ENCODE data around the gene CRADD. TPM values are rescaled to one million over a fixed set of nuclear protein-coding genes. Genes with fewer than 3 reads are reported as not detected.
A peak's percentile ranks its signal among the peaks of the same experiment; 100 is the strongest.

The CRADD gene
- total and polyA plus RNA-seq, 4 donors = 6.3 to 28.9 (median 16.6) TPM

DNA sequence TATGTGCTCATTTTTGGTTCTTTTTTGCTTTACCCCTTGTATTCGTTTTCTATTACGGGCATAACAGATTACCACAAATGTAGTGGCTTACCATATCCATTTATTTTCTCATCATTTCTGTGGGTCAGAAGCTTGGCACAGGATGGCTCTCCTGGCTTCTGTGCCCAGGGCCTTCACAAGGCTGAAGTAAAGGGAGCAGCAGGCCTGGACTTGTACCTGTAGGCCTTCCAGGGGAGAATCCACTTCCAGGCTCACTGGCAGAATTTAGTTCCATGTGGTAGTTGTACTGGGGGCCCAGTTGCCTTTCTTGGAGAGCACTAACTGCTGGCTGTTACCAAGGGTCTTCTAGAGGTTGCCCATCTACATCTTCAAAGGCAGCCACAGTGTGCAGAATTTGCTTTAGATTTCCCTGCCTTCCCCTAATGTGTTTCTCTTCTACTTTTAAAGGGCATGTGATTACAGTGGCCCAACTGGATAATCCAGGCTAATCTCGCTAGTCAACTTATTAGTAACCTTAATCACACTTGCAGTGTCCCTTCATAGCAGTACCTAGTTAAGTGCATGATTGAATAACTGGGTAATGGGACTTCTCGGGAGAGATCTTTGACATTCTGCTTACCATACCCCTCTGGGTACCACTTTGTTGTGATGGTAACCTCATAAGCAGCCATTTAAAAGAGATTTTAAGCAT is 67.0 kb downstream of the CRADD start:
- Histone ChIP-seq H3K27ac (ENCODE audit: low read depth in 1 of 2, low read length in 1 of 2) (peak overlapping the region in 1 of 2 donors; percentile 78), H3K4me3 (no peak overlapping the region), H3K36me3 (ENCODE audit: control insufficient read depth in 4 of 4, insufficient read depth in 4 of 4, low read length in 4 of 4) (no peaks in the 10 kb centered on the region), H3K27me3 (ENCODE audit: control insufficient read depth in 3 of 3, insufficient read depth in 3 of 3, low read length in 2 of 3) (no peaks in the 10 kb centered on the region), H3K9ac (ENCODE audit: insufficient read depth in 1 of 2, low read length in 2 of 2) (no peak overlapping the region), H3K9me3 (ENCODE audit: control insufficient read depth in 4 of 4, insufficient read depth in 3 of 4, low read length in 3 of 4) (no peaks in the 10 kb centered on the region), H3K4me1 (ENCODE audit: control insufficient read depth in 5 of 5, insufficient read depth in 5 of 5, low read length in 5 of 5) (peaks cover 0 to 16% (median 3%) of the 10 kb centered on the region in 5 donors)
- DNase-seq = no peak
- WGBS, 2 donors = 96 to 97% methylated on average over 4 of the region's 4 CpGs
- TF ChIP-seq CTCF (IDR thresholded peaks at IDR 0.05; ENCODE audit: control extremely low read depth, extremely low read depth) = no peak
- ATAC-seq (ENCODE audit: insufficient read depth, low FRiP score) = no peak

DNA sequence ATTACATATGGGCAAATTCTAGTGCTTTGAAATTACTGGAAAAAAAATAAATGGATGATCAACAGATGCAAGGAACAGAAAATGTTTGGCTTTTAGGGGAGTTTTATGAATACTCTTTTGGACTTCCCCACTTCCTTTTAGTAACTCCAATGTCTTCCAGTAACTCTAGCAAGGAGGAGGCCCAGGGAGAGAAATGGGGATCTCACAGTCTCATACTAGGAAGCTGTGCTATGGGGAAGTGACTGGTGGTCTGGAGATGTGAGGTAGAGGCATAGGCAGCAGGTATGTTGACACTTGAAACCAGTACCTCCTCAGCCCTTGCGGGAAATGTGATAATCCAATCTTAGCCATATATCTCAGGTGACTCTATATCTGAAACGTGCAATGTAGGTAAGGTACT is 68.1 kb downstream of the CRADD start:
- no peaks in the 10 kb centered on the region for H3K9me3 ChIP-seq (ENCODE audit: control insufficient read depth in 4 of 4, insufficient read depth in 3 of 4, low read length in 3 of 4)
- H3K27ac ChIP-seq (ENCODE audit: low read depth in 1 of 2, low read length in 1 of 2) = peak overlapping the region in 1 of 2 donors; percentile 10
- DNase-seq (no peak), ATAC-seq (ENCODE audit: insufficient read depth, low FRiP score) (no peak)
- WGBS, 2 donors = 66 to 86% methylated on average over 2 of the region's 2 CpGs
- H3K27me3 ChIP-seq (ENCODE audit: control insufficient read depth in 3 of 3, insufficient read depth in 3 of 3, low read length in 2 of 3) = no peaks in the 10 kb centered on the region
- H3K4me1 ChIP-seq (ENCODE audit: control insufficient read depth in 5 of 5, insufficient read depth in 5 of 5, low read length in 5 of 5) = peaks cover 0 to 24% (median 3%) of the 10 kb centered on the region in 5 donors
- TF ChIP-seq CTCF (IDR thresholded peaks at IDR 0.05; ENCODE audit: control extremely low read depth, extremely low read depth) = no peak
- H3K36me3 ChIP-seq (ENCODE audit: control insufficient read depth in 4 of 4, insufficient read depth in 4 of 4, low read length in 4 of 4) = no peaks in the 10 kb centered on the region
- no peak overlapping the region for H3K4me3 ChIP-seq
- H3K9ac ChIP-seq (ENCODE audit: insufficient read depth in 1 of 2, low read length in 2 of 2) = no peak overlapping the region

DNA sequence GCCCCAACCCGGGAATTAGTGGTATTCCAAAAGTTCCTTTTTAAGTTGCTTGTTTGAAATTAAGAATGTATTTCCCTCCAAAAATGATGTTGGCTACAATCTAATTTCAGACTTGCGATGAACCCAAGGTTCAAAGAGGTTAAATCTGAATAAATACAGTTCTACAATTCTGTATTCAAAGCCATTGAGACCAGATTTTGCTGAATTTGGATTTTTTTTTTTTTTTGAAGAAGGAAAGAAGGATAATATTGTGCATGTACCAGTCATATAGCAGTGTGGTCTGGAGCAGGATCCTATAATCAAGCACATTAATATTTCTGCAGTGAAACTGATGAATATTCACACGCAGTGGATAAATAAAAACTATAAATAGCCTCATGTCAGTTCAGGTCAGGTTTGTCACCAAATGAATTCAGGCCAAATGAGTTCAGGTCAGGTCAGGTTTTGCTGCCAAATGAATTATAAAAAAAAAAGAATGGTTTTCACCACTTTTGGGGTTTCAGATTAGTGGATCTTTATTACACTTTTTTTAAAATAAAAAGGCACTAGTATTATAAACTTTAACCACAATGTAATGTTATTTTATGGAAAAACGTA is 69.5 kb downstream of the CRADD start:
- Histone ChIP-seq H3K27me3 (ENCODE audit: control insufficient read depth in 3 of 3, insufficient read depth in 3 of 3, low read length in 2 of 3) (no peaks in the 10 kb centered on the region), H3K4me3 (no peak overlapping the region), H3K9me3 (ENCODE audit: control insufficient read depth in 4 of 4, insufficient read depth in 3 of 4, low read length in 3 of 4) (no peaks in the 10 kb centered on the region), H3K4me1 (ENCODE audit: control insufficient read depth in 5 of 5, insufficient read depth in 5 of 5, low read length in 5 of 5) (peaks cover 0 to 24% (median 6%) of the 10 kb centered on the region in 5 donors), H3K36me3 (ENCODE audit: control insufficient read depth in 4 of 4, insufficient read depth in 4 of 4, low read length in 4 of 4) (no peaks in the 10 kb centered on the region), H3K27ac (ENCODE audit: low read depth in 1 of 2, low read length in 1 of 2) (peak overlapping the region in 1 of 2 donors; percentile 36), H3K9ac (ENCODE audit: insufficient read depth in 1 of 2, low read length in 2 of 2) (no peak overlapping the region)
- no peak for TF ChIP-seq CTCF (IDR thresholded peaks at IDR 0.05; ENCODE audit: control extremely low read depth, extremely low read depth)
- DNase-seq (no peak), ATAC-seq (ENCODE audit: insufficient read depth, low FRiP score) (no peak)
- WGBS, 2 donors = 54 to 74% methylated on average over 4 of the region's 4 CpGs

Measured in lung (tissue), 12 donors.